K562 (cell line): ENCODE results near the gene NACA. TPM values are rescaled to one million over a fixed set of nuclear protein-coding genes. Genes with fewer than 3 reads are reported as not detected.

Experiments used
- CBFA2T3 ChIP-seq: fragments of 450-650 bp; IDR thresholded peaks from 2 replicates; pipeline ENCODE4 v1.6.1; 2017
- CUX1 ChIP-seq: fragments of 200-800 bp; sonication (Bioruptor generic); IDR thresholded peaks from 2 replicates; pipeline ENCODE4 v1.6.1; 2016; ENCODE audit warnings: missing genetic modification characterization, missing compliant biosample characterization
- HMBOX1 ChIP-seq: sonication (generic); IDR thresholded peaks from 2 replicates; pipeline ENCODE4 v1.6.1; 2016
- KDM1A ChIP-seq, 2 experiments: fragments of 450-650 bp; IDR thresholded peaks; 2 replicates each; pipeline ENCODE4 v1.6.1; 2016; ENCODE audit warnings: mild to moderate bottlenecking in 2 of 2
- SMARCA4 ChIP-seq: fragments of 450-650 bp; IDR thresholded peaks from 2 replicates; pipeline ENCODE4 v1.6.1; 2016
- TEAD4 ChIP-seq, 2 experiments: sonication (generic) in 1 of 2; formaldehyde crosslinking in 1 of 2; IDR thresholded peaks; 2 replicates each; pipeline versions ENCODE4 v1.6.1 to v1.8.0; 2012 to 2022; ENCODE audit warnings: borderline replicate concordance in 1 of 2, inconsistent platforms in 1 of 2, low read length in 1 of 2, mild to moderate bottlenecking in 1 of 2, missing genetic modification reagents in 1 of 2
- TRIM28 ChIP-seq: fragments of 450-650 bp; IDR thresholded peaks from 2 replicates; pipeline ENCODE4 v1.6.1; 2017
- ZNF518B ChIP-seq: fragments of 250-450 bp; sonication (Bioruptor Pico); IDR thresholded peaks from 2 replicates; pipeline ENCODE4 v1.5.0; 2021; ENCODE audit warnings: mild to moderate bottlenecking, moderate library complexity
- polyA plus RNA-seq, 8 experiments: library from polyadenylated mRNA; depleted of rRNA in 4 of 8; stranded (reverse) in 5 of 8; unstranded in 3 of 8; fragments of >200 nt; fragmentation: Nextera tagmentation in 2 of 8; fragmentation: Illumina TruSeq in 1 of 8; extraction: Ambion mirVana in 2 of 8; extraction: Trizol in 1 of 8; gene quantifications; 2 replicates each; pipeline versions ENCODE4 v1.2.1 to v1.2.3, GENCODE V29; 2011 to 2014; ENCODE audit warnings: inconsistent platforms in 1 of 8, missing spikeins in 1 of 8
- total RNA-seq, 7 experiments: library from RNA; depleted of rRNA in 6 of 7; stranded (reverse); fragments of >200 nt in 6 of 7; fragmentation: Illumina TruSeq in 2 of 7; extraction: Trizol in 2 of 7; gene quantifications; 2 replicates each; pipeline versions ENCODE4 v1.2.1 to v1.2.3, GENCODE V29; 2011 to 2021; ENCODE audit warnings: low replicate concordance in 1 of 7

The NACA gene
- total and polyA plus RNA-seq, 9 of the 15 experiments (the other 6 are each of a cell fraction or from before 2014, with no cell fraction given), result 1,030 to 2,416 (median 1,645) TPM

GRCh38 chr12:56753566-56753965 is 28.5 kb upstream of the NACA start (continued):
- TF ChIP-seq CUX1 (no peak), KDM1A (IDR thresholded peaks at IDR 0.05) (peak in 1 of 2 experiments; percentile 38; a peak in 1 of 4 replicates), ZNF518B (no peak), SMARCA4 (peak; percentile 50; the same call in 1 of the 2 replicates), TRIM28 (peak; percentile 76), CBFA2T3 (peak; percentile 89), TEAD4 (IDR thresholded peaks at IDR 0.05; ENCODE audit: low read length) (peak; percentile 54; the same call in 1 of the 2 replicates), TEAD4 (CRISPR knock-in tag; IDR thresholded peaks at IDR 0.05; ENCODE audit: borderline replicate concordance) (no peak), HMBOX1 (peak; percentile 92)
